Spleen (tissue), 11 donors: Measurements from ENCODE around the gene HTR3B. TPM values are rescaled to one million over a fixed set of nuclear protein-coding genes. Genes with fewer than 3 reads are reported as not detected.

Source experiments
- DNase-seq: peaks from one replicate; pipeline ENCODE4 v3.0.0-alpha.2; 2020
- H3K27ac ChIP-seq, 8 donors: fragments of 200-600 bp; sonication (generic) in 7 of 8; 1 replicate in 4 of 8; 2 replicates in 4 of 8; pipeline versions ENCODE4 v1.5.0 to v1.8.0; 2016 to 2021; ENCODE audit warnings: inconsistent platforms in 4 of 8, mild to moderate bottlenecking in 4 of 8, moderate library complexity in 1 of 8
- H3K27me3 ChIP-seq, 7 donors: fragments of 200-600 bp; sonication (generic) in 6 of 7; replicated peaks in 1 of 7; 1 replicate in 4 of 7; 2 replicates in 3 of 7; pipeline versions ENCODE4 v1.5.0 to v1.8.0; 2016 to 2021; ENCODE audit warnings: inconsistent platforms in 3 of 7, mild to moderate bottlenecking in 1 of 7
- H3K36me3 ChIP-seq, 6 donors: fragments of 200-600 bp; sonication (generic) in 5 of 6; 1 replicate in 4 of 6; 2 replicates in 2 of 6; pipeline versions ENCODE4 v1.5.0 to v1.8.0; 2016 to 2021; ENCODE audit warnings: inconsistent platforms in 2 of 6
- H3K4me1 ChIP-seq, 6 donors: fragments of 200-600 bp; sonication (generic) in 5 of 6; 1 replicate in 3 of 6; 2 replicates in 3 of 6; pipeline versions ENCODE4 v1.5.0 to v1.8.0; 2016 to 2021; ENCODE audit warnings: inconsistent platforms in 3 of 6
- H3K4me3 ChIP-seq, 8 donors: fragments of 200-600 bp; sonication (generic) in 7 of 8; 1 replicate in 4 of 8; 2 replicates in 4 of 8; pipeline versions ENCODE4 v1.5.0 to v1.8.0; 2016 to 2021; ENCODE audit warnings: inconsistent platforms in 4 of 8, mild to moderate bottlenecking in 4 of 8, moderate library complexity in 2 of 8
- H3K9me3 ChIP-seq, 8 donors: fragments of 200-600 bp; sonication (generic) in 7 of 8; 1 replicate in 4 of 8; 2 replicates in 4 of 8; pipeline versions ENCODE4 v1.5.0 to v1.8.0; 2016 to 2021; ENCODE audit warnings: inconsistent platforms in 4 of 8
- POLR2A ChIP-seq, 3 donors: fragments of 450-650 bp; IDR thresholded peaks; one replicate each; pipeline ENCODE4 v1.5.1; 2017; ENCODE audit warnings: antibody characterized with exemption in 3 of 3, mild to moderate bottlenecking in 1 of 3
- POLR2AphosphoS5 ChIP-seq, 3 donors: sonication (generic); formaldehyde crosslinking; IDR thresholded peaks; one replicate each; pipeline ENCODE4 v1.5.1; 2017; ENCODE audit warnings: antibody characterized with exemption in 3 of 3
- WGBS, 5 donors: extraction: QIAGEN DNeasy Blood & Tissue Kit in 3 of 5; methylation state at CpG; one replicate each; pipeline versions ENCODE4 v1.1.5 to v1.1.7; 2013 to 2018; 5-methylcytosine and 5-hydroxymethylcytosine counted together
- intact Hi-C: fragments of 100-400 bp; cut with DNase I; formaldehyde crosslinking; loops from one replicate; pipeline ENCODE4 v1.15.0; 2023; ENCODE audit warnings: low total_unique reads
- polyA plus RNA-seq, 3 donors: library from polyadenylated mRNA; stranded (reverse); fragments of 200-250 nt; gene quantifications; one replicate each; pipeline ENCODE4 v1.2.1, GENCODE V29; 2013
- total RNA-seq, 7 donors: library from RNA; depleted of rRNA in 3 of 7; stranded (reverse); fragments of >200 nt in 3 of 7; fragmentation: NEBNext Ultra II Directional in 4 of 7; extraction: Animal tissue kit (Norgen Biotek cat#: 25700) in 4 of 7; gene quantifications; one replicate each; pipeline versions ENCODE4 v1.1.0 to v1.2.1, GENCODE V29; 2016 to 2021
- TF ChIP-seq, protein P1 (sequence below), 11 experiments: fragments of 200-600 bp in 7 of 11; fragments of 450-650 bp in 4 of 11; sonication (generic) in 4 of 11; IDR thresholded peaks in 8 of 11; conservative IDR thresholded peaks in 3 of 11; 1 replicate in 7 of 11; 2 replicates in 4 of 11; pipeline versions ENCODE4 v1.4.0 to v1.8.0; 2016 to 2021; ENCODE audit warnings: antibody characterized with exemption in 11 of 11, inconsistent platforms in 4 of 11, mild to moderate bottlenecking in 1 of 11
- donor health status: healthy with polysubstance abuse.
- donor health status: DM: no; HTN: no; CAD: no; lungs with moderate emphysema.
- donor health status: DM: no; HTN: no; CAD: no.
- donor health status: Bipolar disorder and iron deficiency.
- donor health status: healthy.
- donor health status: DM: no; HTN: no; CAD: no.
- donor health status: DM: yes; HTN: yes; CAD: no.

HTR3B gene
- total and polyA plus RNA-seq, 10 donors, result not detected

DNA sequence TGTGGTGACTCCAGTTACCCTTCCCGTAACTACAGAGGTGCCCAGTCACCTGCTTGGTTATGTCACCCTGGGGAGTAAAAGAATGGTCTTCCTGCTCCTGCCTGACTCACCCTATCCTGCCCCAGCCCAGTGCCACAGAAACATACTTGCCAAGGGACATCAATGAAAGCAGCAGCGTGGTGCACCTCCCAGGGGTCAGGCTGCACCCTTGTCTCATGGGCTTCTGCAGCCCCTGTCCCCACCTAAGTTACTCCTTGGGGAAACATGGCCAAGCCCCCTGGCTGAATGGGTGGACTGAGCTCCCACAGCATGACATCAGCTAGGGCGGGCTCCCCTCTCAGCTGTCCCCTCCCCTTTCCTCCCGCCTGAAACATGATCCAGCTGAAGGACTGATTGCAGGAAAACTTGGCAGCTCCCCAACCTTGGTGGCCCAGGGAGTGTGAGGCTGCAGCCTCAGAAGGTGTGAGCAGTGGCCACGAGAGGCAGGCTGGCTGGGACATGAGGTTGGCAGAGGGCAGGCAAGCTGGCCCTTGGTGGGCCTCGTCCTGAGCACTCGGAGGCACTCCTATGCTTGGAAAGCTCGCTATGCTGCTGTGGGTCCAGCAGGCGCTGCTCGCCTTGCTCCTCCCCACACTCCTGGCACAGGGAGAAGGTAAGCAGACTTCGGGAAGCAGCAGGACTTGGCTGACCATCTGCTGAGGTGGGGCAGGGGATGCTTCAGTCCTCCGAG, 70.3 kb downstream of the HTR3B start, which contains the start of gene HTR3A:
TSS of gene HTR3A (plus strand) at position 368 of the 730 bp plus-strand sequence. CDS start at position 586, 218 bp downstream.
- H3K27ac ChIP-seq, result no peak within 1 kb of the TSS
- H3K36me3 ChIP-seq, result no peaks in the 10 kb centered on the region
- no peaks in the 10 kb centered on the region for H3K9me3 ChIP-seq
- H3K4me1 ChIP-seq, result peaks cover 0 to 44% (median 15%) of the 10 kb centered on the region in 6 donors
- peaks cover 0 to 15% (median 0%) of the 10 kb centered on the region in 7 donors for H3K27me3 ChIP-seq
- intact Hi-C loops, result no loop called here
- 46 to 77% (median 64%) methylated on average over 6 to 12 of the region's 12 CpGs for WGBS, 5 donors
- no peak for TF ChIP-seq POLR2A (IDR thresholded peaks at IDR 0.05)
- no peak for TF ChIP-seq POLR2AphosphoS5 (IDR thresholded peaks at IDR 0.05)
- TF ChIP-seq, protein P1, sequence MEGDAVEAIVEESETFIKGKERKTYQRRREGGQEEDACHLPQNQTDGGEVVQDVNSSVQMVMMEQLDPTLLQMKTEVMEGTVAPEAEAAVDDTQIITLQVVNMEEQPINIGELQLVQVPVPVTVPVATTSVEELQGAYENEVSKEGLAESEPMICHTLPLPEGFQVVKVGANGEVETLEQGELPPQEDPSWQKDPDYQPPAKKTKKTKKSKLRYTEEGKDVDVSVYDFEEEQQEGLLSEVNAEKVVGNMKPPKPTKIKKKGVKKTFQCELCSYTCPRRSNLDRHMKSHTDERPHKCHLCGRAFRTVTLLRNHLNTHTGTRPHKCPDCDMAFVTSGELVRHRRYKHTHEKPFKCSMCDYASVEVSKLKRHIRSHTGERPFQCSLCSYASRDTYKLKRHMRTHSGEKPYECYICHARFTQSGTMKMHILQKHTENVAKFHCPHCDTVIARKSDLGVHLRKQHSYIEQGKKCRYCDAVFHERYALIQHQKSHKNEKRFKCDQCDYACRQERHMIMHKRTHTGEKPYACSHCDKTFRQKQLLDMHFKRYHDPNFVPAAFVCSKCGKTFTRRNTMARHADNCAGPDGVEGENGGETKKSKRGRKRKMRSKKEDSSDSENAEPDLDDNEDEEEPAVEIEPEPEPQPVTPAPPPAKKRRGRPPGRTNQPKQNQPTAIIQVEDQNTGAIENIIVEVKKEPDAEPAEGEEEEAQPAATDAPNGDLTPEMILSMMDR (IDR thresholded peaks at IDR 0.05 in 8 of 11, conservative IDR thresholded peaks at IDR 0.05 in 3 of 11), result no peak
- DNase-seq, result no peak
- H3K4me3 ChIP-seq, result no peak within 1 kb of the TSS

DNA sequence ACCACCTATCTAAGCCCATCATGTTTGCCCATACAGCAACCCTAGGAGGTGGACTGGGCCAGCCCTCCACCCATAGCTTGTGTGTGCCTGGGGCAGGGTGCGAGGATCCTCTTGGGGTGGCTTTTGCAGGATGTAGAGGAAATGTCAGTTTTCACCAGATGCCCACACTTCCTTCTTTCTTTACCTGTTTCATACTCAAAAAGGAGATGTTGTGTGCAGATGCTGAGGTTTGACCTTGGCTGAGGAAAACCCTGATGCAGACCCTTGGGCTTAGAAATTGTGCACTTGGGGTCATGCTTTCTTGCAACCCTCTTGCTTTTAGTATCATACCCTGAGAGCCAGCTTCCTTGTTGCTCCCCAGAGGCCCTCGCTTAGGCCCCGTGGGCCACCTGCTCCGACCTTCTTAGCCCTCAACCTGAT, 72.5 kb downstream of the HTR3B start:
- intact Hi-C loops, result no loop called here
- Histone ChIP-seq H3K9me3 (no peaks in the 10 kb centered on the region), H3K27me3 (peaks cover 0 to 15% (median 0%) of the 10 kb centered on the region in 7 donors), H3K36me3 (no peaks in the 10 kb centered on the region), H3K4me3 (no peak overlapping the region), H3K27ac (peak overlapping the region in 5 of 8 donors; percentile 20 to 79 (median 49)), H3K4me1 (peaks cover 0 to 56% (median 15%) of the 10 kb centered on the region in 6 donors)
- WGBS, 5 donors, result 23 to 43% (median 28%) methylated on average over 4 of the region's 4 CpGs
- TF ChIP-seq POLR2AphosphoS5 (IDR thresholded peaks at IDR 0.05), result peak in 1 of 3 donors; percentile 21
- TF ChIP-seq, protein P1 (IDR thresholded peaks at IDR 0.05 in 8 of 11, conservative IDR thresholded peaks at IDR 0.05 in 3 of 11), result no peak
- DNase-seq, result no peak

GRCh38 chr11:113977701-113978100, 73.1 kb downstream of the HTR3B start:
- intact Hi-C loops, result no loop called here
- no peaks in the 10 kb centered on the region for H3K9me3 ChIP-seq
- H3K4me1 ChIP-seq, result peaks cover 0 to 56% (median 15%) of the 10 kb centered on the region in 6 donors

More at GRCh38 chr11:113977701-113978100, 73.1 kb downstream of the HTR3B start:
- Histone ChIP-seq H3K36me3 (no peaks in the 10 kb centered on the region), H3K4me3 (no peak overlapping the region), H3K27me3 (peaks cover 0 to 15% (median 0%) of the 10 kb centered on the region in 7 donors), H3K27ac (peak overlapping the region in 4 of 8 donors; percentile 24 to 79 (median 56))
- TF ChIP-seq, protein P1 (IDR thresholded peaks at IDR 0.05 in 8 of 11, conservative IDR thresholded peaks at IDR 0.05 in 3 of 11), result no peak
- TF ChIP-seq POLR2AphosphoS5 (IDR thresholded peaks at IDR 0.05) (peak in 2 of 3 donors; percentile 59 to 67), POLR2A (IDR thresholded peaks at IDR 0.05) (no peak)
- 70 to 79% (median 74%) methylated on average over 9 to 11 of the region's 11 CpGs for WGBS, 5 donors
- peak; percentile 82 for DNase-seq
